H9 (cell line): ENCODE data around the gene ANXA3. TPM values are rescaled to one million over a fixed set of nuclear protein-coding genes. Genes with fewer than 3 reads are reported as not detected.

Experiments
- DNase-seq: peaks from one replicate; pipeline ENCODE4 v3.0.0-alpha.2; 2017
- H2AFZ ChIP-seq: one replicate; pipeline ENCODE4 v1.6.1; 2013; ENCODE audit warnings: mild to moderate bottlenecking, low read length, control low read depth, moderate library complexity
- H2AK5ac ChIP-seq: 2 replicates; pipeline ENCODE4 v1.6.1; 2013; ENCODE audit warnings: low read length, control low read depth, mixed read lengths; ENCODE audit not compliant: insufficient read length
- H2BK120ac ChIP-seq: one replicate; pipeline ENCODE4 v1.6.1; 2013; ENCODE audit warnings: low read depth, mild to moderate bottlenecking, low read length, control low read depth, inconsistent platforms; ENCODE audit not compliant: poor library complexity, severe bottlenecking
- H2BK12ac ChIP-seq: 2 replicates; pipeline ENCODE4 v1.6.1; 2013; ENCODE audit warnings: low read length, control low read depth, mixed read lengths, low read depth; ENCODE audit not compliant: insufficient read length
- H2BK15ac ChIP-seq: 2 replicates; pipeline ENCODE4 v1.6.1; 2013; ENCODE audit warnings: low read depth, low read length, control low read depth
- H2BK20ac ChIP-seq: one replicate; pipeline ENCODE4 v1.6.1; 2013; ENCODE audit warnings: low read depth, mild to moderate bottlenecking, low read length, control low read depth, inconsistent platforms; ENCODE audit not compliant: poor library complexity, severe bottlenecking
- H2BK5ac ChIP-seq: 2 replicates; pipeline ENCODE4 v1.6.1; 2013; ENCODE audit warnings: low read length, control low read depth, mixed read lengths; ENCODE audit not compliant: insufficient read length
- H3K14ac ChIP-seq: 2 replicates; pipeline ENCODE4 v1.6.1; 2013; ENCODE audit warnings: low read length, control low read depth; ENCODE audit not compliant: insufficient read depth
- H3K18ac ChIP-seq: 2 replicates; pipeline ENCODE4 v1.6.1; 2013; ENCODE audit warnings: low read depth, mild to moderate bottlenecking, mixed read lengths, low read length, control low read depth; ENCODE audit not compliant: insufficient read length
- H3K23ac ChIP-seq: 2 replicates; pipeline ENCODE4 v1.6.1; 2013; ENCODE audit warnings: low read length, control low read depth, mixed read lengths, low read depth; ENCODE audit not compliant: insufficient read length
- H3K23me2 ChIP-seq: 2 replicates; pipeline ENCODE4 v1.6.1; 2013; ENCODE audit warnings: low read depth, mild to moderate bottlenecking, mixed read lengths, low read length, control low read depth; ENCODE audit not compliant: insufficient read length, poor library complexity, severe bottlenecking
- H3K27ac ChIP-seq: 2 replicates; pipeline ENCODE4 v1.5.1; 2013; ENCODE audit warnings: low read length, control low read depth, mixed read lengths, low read depth; ENCODE audit not compliant: insufficient read length
- H3K27me3 ChIP-seq: 2 replicates; pipeline ENCODE4 v1.6.1; 2013; ENCODE audit warnings: low read length, control low read depth, inconsistent platforms; ENCODE audit not compliant: insufficient read depth
- H3K4ac ChIP-seq: 2 replicates; pipeline ENCODE4 v1.6.1; 2013; ENCODE audit warnings: low read depth, mild to moderate bottlenecking, control low read depth, inconsistent platforms, low read length, moderate library complexity
- H3K4me1 ChIP-seq: 2 replicates; pipeline ENCODE4 v1.6.1; 2013; ENCODE audit warnings: low read length, control low read depth, inconsistent platforms; ENCODE audit not compliant: insufficient read depth
- H3K4me2 ChIP-seq: 2 replicates; pipeline ENCODE4 v1.6.1; 2013; ENCODE audit warnings: low read length, control low read depth, mixed read lengths; ENCODE audit not compliant: insufficient read length, insufficient read depth
- H3K56ac ChIP-seq: 2 replicates; pipeline ENCODE4 v1.6.1; 2013; ENCODE audit warnings: low read depth, mild to moderate bottlenecking, mixed read lengths, low read length, control low read depth; ENCODE audit not compliant: insufficient read length
- H3K79me1 ChIP-seq: 2 replicates; pipeline ENCODE4 v1.6.1; 2013; ENCODE audit warnings: low read depth, mild to moderate bottlenecking, moderate library complexity, low read length, control low read depth, inconsistent platforms; ENCODE audit not compliant: insufficient read depth, poor library complexity, severe bottlenecking
- H3K79me2 ChIP-seq: 2 replicates; pipeline ENCODE4 v1.6.1; 2013; ENCODE audit warnings: low read length, control low read depth, inconsistent platforms; ENCODE audit not compliant: insufficient read depth
- H3K9ac ChIP-seq: 2 replicates; pipeline ENCODE4 v1.6.1; 2013; ENCODE audit warnings: low read length, control low read depth, mixed read lengths; ENCODE audit not compliant: insufficient read length; ENCODE audit errors: extremely low read depth
- H3K9me3 ChIP-seq: one replicate; pipeline ENCODE4 v1.6.1; 2013; ENCODE audit warnings: low read depth, low read length, inconsistent platforms; ENCODE audit not compliant: control insufficient read depth
- H3T11ph ChIP-seq: one replicate; pipeline ENCODE4 v1.6.1; 2013; ENCODE audit warnings: mild to moderate bottlenecking, low read length, control low read depth, inconsistent platforms
- H4K20me1 ChIP-seq: one replicate; pipeline ENCODE4 v1.6.1; 2013; ENCODE audit not compliant: control insufficient read depth, insufficient read length, insufficient read depth
- H4K5ac ChIP-seq: 2 replicates; pipeline ENCODE4 v1.6.1; 2013; ENCODE audit warnings: low read depth, mild to moderate bottlenecking, mixed read lengths, low read length, control low read depth; ENCODE audit not compliant: insufficient read length
- H4K8ac ChIP-seq: replicated peaks from 2 replicates; pipeline ENCODE4 v1.6.1; 2013; ENCODE audit warnings: low read length, control low read depth, mixed read lengths, low read depth; ENCODE audit not compliant: insufficient read length
- H4K91ac ChIP-seq: 2 replicates; pipeline ENCODE4 v1.6.1; 2013; ENCODE audit warnings: low read depth, mild to moderate bottlenecking, moderate library complexity, mixed read lengths, low read length, control low read depth; ENCODE audit not compliant: insufficient read length
- H3K27ac Mint-ChIP-seq, 3 experiments: 2 replicates in 2 of 3; 3 replicates in 1 of 3; pipeline ENCODE4 v1.8.0; 2020 to 2021; ENCODE audit warnings: mixed read lengths in 3 of 3, mild to moderate bottlenecking in 1 of 3, moderate library complexity in 1 of 3
- H3K27me3 Mint-ChIP-seq: 2 replicates; pipeline ENCODE4 v1.8.0; 2021; ENCODE audit warnings: low read depth, mild to moderate bottlenecking, moderate library complexity, mixed read lengths
- H3K36me3 Mint-ChIP-seq, 3 experiments: 2 replicates in 2 of 3; 3 replicates in 1 of 3; pipeline ENCODE4 v1.8.0; 2020 to 2021; ENCODE audit warnings: low read depth in 3 of 3, mixed read lengths in 3 of 3; ENCODE audit not compliant: insufficient read depth in 1 of 3
- H3K4me1 Mint-ChIP-seq, 2 experiments: 2 replicates each; pipeline ENCODE4 v1.8.0; 2020; ENCODE audit warnings: mixed read lengths in 2 of 2
- H3K4me3 Mint-ChIP-seq, 2 experiments: 2 replicates in 1 of 2; 3 replicates in 1 of 2; pipeline ENCODE4 v1.8.0; 2020 to 2021; ENCODE audit warnings: mild to moderate bottlenecking in 2 of 2, mixed read lengths in 2 of 2, moderate library complexity in 1 of 2
- H3K9me3 Mint-ChIP-seq, 2 experiments: 2 replicates in 1 of 2; 3 replicates in 1 of 2; pipeline ENCODE4 v1.8.0; 2020; ENCODE audit warnings: mild to moderate bottlenecking in 2 of 2, mixed read lengths in 2 of 2, moderate library complexity in 1 of 2
- WGBS: extraction: QIAGEN DNeasy Blood & Tissue Kit; methylation state at CpG from one replicate; pipeline ENCODE4 v1.1.7; 2013; ENCODE audit warnings: missing lambda C conversion rate, low lambda C conversion rate, mixed read lengths; ENCODE audit not compliant: insufficient read length; ENCODE audit errors: extremely low coverage; 5-methylcytosine and 5-hydroxymethylcytosine counted together
- total RNA-seq: library from RNA; stranded (reverse); gene quantifications from 2 replicates; pipeline ENCODE4 v1.2.1, GENCODE V29; 2021
- TF ChIP-seq, protein P1 (sequence below): fragments of 200-600 bp; sonication (generic); conservative IDR thresholded peaks from 3 replicates; pipeline ENCODE4 v1.8.0; 2021; ENCODE audit warnings: antibody characterized with exemption, mild to moderate bottlenecking

Gene ANXA3
- total RNA-seq, 1 experiment from 2014 or later = 20.6 TPM

DNA sequence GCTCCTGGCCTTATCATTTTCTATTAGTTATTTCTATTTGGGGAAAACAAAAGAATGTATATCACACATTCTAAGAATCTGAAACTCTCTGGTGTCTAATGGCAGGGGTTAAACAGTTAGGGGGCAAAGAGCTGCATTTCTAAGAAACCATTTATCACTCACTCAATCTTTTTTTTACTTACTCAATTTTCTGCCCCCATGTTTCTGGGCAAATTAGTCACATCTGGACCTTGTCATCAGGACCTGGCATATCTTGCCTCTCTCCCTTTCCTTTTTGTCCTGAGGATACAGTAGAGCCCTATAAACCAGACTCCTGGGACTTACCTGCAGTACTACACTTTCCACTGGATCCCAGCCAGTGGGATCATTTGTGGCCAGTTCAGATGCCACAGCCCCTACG is 89.1 kb downstream of the ANXA3 start:
- Histone ChIP-seq H2BK12ac (no peak overlapping the region), H3K23me2 (no peaks in the 10 kb centered on the region), H4K91ac (no peak overlapping the region), H3K56ac (no peak overlapping the region), H3K4me2 (no peak overlapping the region), H3K79me2 (no peaks in the 10 kb centered on the region), H4K20me1 (no peaks in the 10 kb centered on the region), H4K5ac (no peak overlapping the region), H2BK15ac (no peak overlapping the region), H3K27ac (no peak overlapping the region), H2BK5ac (no peak overlapping the region), H3K27me3 (no peaks in the 10 kb centered on the region), H3K18ac (no peak overlapping the region), H3K23ac (no peak overlapping the region), H3K9ac (no peak overlapping the region), H3K4me1 (no peaks in the 10 kb centered on the region), H2AFZ (no peak overlapping the region), H3K14ac (no peak overlapping the region), H3T11ph (no peak overlapping the region), H2AK5ac (no peak overlapping the region), H2BK20ac (no peak overlapping the region), H3K4ac (no peak overlapping the region), H3K79me1 (no peaks in the 10 kb centered on the region), H4K8ac (no peak overlapping the region), H3K9me3 (no peaks in the 10 kb centered on the region), H2BK120ac (no peak overlapping the region)
- TF ChIP-seq, protein P1, sequence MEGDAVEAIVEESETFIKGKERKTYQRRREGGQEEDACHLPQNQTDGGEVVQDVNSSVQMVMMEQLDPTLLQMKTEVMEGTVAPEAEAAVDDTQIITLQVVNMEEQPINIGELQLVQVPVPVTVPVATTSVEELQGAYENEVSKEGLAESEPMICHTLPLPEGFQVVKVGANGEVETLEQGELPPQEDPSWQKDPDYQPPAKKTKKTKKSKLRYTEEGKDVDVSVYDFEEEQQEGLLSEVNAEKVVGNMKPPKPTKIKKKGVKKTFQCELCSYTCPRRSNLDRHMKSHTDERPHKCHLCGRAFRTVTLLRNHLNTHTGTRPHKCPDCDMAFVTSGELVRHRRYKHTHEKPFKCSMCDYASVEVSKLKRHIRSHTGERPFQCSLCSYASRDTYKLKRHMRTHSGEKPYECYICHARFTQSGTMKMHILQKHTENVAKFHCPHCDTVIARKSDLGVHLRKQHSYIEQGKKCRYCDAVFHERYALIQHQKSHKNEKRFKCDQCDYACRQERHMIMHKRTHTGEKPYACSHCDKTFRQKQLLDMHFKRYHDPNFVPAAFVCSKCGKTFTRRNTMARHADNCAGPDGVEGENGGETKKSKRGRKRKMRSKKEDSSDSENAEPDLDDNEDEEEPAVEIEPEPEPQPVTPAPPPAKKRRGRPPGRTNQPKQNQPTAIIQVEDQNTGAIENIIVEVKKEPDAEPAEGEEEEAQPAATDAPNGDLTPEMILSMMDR = no peak
- H3K27ac Mint-ChIP-seq = no peak overlapping the region
- H3K27me3 Mint-ChIP-seq = no peaks in the 10 kb centered on the region
- no peak for DNase-seq
- WGBS = no CpG with 5 or more reads among the region's 1 CpG
- H3K9me3 Mint-ChIP-seq = no peaks in the 10 kb centered on the region
- no peak overlapping the region for H3K4me3 Mint-ChIP-seq
- no peaks in the 10 kb centered on the region for H3K36me3 Mint-ChIP-seq
- H3K4me1 Mint-ChIP-seq = peaks cover 0 to 4% of the 10 kb centered on the region in 2 experiments; a peak in 1 of 4 replicates
